Astrocyte of the spinal cord (primary cell): ENCODE results near the gene NEU1.
"Not testable (repeated sequence)": the region's sequence is repeated elsewhere in the genome, so short reads cannot be mapped to it uniquely, and the experiment has no call there.

ENCODE experiments used
- DNase-seq: peaks from one replicate; pipeline ENCODE4 v3.0.0; 2011; ENCODE audit warnings: low read depth, low spot score
- H3K4me3 ChIP-seq: 2 replicates; pipeline ENCODE4 v1.5.1; 2011; ENCODE audit warnings: low read depth, mild to moderate bottlenecking, low read length, moderate library complexity
- in situ Hi-C: cut with HindIII; loops from 2 replicates; pipeline ENCODE4 v1.10.0; 2017; ENCODE audit warnings: low sequenced_read_pairs
- TF ChIP-seq, protein P1 (sequence below): IDR thresholded peaks from 2 replicates; pipeline ENCODE4 v1.5.1; 2012; ENCODE audit warnings: low read depth, mild to moderate bottlenecking, low read length, inconsistent platforms

The NEU1 gene

DNA sequence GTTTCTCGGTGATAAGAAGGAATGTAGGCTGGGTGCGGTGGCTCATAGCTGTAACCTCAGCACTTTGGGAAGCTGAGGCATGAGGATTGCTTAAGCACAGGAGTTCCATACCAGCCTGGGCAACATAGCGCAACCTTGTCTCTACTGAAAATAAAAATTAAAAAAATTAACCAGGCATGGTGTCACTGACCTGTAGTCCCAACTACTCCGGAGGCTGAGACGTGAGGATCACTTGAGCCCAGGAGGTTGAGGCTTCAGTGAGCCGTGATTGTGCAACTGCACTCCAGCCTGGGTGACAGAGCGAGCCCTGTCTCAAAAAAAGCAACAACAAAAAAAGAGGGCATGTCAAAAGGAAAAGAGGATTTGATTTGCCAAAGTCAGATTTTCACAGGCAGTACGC lies 3.9 kb downstream of the NEU1 start:
- no peak for DNase-seq
- TF ChIP-seq, protein P1, sequence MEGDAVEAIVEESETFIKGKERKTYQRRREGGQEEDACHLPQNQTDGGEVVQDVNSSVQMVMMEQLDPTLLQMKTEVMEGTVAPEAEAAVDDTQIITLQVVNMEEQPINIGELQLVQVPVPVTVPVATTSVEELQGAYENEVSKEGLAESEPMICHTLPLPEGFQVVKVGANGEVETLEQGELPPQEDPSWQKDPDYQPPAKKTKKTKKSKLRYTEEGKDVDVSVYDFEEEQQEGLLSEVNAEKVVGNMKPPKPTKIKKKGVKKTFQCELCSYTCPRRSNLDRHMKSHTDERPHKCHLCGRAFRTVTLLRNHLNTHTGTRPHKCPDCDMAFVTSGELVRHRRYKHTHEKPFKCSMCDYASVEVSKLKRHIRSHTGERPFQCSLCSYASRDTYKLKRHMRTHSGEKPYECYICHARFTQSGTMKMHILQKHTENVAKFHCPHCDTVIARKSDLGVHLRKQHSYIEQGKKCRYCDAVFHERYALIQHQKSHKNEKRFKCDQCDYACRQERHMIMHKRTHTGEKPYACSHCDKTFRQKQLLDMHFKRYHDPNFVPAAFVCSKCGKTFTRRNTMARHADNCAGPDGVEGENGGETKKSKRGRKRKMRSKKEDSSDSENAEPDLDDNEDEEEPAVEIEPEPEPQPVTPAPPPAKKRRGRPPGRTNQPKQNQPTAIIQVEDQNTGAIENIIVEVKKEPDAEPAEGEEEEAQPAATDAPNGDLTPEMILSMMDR = no peak
- in situ Hi-C loops = no loop called here
- no peak overlapping the region for H3K4me3 ChIP-seq

DNA sequence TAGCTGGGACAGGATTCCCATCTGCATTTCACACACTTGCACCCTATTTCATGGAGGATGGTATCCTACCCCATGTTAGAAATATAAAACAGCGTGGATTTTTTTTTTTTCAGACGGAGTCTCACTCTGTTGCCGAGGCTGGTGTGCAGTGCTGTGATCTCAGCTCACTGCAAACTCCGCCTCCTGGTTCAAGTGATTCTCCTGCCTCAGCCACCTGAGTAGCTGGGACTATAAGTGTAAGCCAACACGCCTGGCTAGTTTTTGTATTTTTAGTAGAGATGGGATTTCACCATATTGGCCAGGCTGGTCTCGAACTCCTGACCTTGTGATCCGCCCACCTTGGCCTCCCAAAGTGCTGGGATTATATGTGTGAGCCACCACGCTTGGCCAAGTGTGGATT lies 4.8 kb downstream of the NEU1 start:
- in situ Hi-C loops, DNase-seq, H3K4me3 ChIP-seq: not testable (repeated sequence)

DNA sequence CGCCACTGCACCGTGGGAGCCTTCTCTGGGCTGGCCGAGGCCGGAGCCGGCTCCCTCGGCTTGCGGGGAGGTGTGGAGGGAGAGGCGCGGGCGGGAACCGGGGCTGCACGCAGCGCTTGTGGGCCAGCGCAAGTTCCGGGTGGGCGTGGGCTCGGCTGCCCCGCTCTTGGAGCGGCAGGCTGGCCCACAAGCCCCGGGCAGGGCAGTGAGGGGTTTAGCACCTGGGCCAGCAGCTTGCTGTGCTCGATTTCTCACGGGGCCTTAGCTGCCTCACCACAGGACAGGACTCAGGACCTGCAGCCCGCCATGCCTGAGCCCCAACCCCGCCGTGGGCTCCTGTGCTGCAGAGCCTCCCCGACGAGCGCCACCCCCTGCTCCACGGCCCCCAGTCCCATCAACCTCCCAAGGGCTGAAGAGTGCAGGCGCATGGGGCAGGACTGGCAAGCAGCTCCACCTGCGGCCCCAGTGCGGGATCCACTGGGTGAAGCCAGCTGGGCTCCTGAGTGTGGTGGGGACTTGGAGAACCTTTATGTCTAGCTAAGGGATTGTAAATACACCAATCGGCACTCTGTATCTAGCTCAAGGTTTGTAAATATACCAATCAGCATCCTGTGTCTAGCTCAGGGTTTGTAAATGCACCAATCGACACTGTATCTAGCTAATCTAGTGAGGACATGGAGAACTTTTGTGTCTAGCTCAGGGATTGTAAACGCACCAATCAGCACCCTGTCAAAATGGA lies 10.5 kb downstream of the NEU1 start:
- in situ Hi-C loops, H3K4me3 ChIP-seq, DNase-seq: not testable (repeated sequence)

DNA sequence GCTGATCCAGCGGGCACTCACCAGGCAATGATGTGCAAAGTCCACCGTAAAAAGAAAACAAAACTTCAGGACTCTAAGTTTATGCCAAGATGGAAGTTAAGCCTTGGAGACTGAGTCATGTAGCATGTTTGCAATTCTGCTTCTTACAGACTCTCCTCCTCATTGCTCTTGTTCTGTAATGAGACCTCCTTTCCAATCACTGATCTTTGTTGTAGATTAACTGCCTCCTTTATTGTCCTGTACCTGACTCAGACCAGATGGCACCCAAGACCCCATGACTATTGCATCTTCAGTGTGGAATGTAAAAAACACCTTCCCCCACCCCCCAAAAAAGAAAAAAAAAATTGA lies 11.2 kb downstream of the NEU1 start:
- in situ Hi-C loops = no loop called here
- H3K4me3 ChIP-seq = no peak overlapping the region
- TF ChIP-seq, protein P1 = no peak
- no peak for DNase-seq

DNA sequence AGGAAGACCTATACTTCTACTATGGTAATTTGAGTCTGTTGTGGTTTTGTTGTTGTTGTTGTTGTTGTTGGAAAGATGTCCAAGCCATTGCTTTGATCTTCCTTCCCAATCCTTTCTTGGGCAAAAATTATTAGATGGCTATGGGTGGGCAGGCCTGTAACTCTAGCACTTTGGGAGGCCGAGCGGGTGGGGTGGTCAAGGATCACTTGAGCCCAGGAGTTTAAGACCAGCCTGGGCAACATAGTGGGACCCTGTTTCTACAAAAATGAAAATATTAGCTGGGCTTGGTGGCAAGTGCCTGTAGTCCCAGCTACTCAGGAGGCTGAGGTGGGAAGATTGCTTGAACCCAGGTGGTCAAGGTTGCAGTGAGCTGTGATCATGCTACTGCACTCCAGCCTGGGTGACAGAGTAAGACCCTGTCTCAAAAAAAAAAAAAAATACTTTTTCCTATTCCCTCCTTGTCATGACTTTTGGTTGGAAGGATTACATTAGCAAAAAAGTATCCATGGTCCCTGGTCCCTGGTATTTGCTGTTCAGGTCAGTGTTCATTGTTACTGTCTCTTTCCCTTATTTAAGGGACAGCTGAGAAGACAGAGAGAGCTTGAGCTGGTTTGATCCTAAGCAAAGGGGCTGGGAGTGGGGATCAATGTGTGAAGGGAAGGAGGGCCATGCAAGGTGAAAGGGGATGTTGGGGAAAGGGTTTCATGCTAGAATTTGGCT lies 11.7 kb downstream of the NEU1 start:
- in situ Hi-C loops = no loop called here
- H3K4me3 ChIP-seq = no peak overlapping the region

DNA sequence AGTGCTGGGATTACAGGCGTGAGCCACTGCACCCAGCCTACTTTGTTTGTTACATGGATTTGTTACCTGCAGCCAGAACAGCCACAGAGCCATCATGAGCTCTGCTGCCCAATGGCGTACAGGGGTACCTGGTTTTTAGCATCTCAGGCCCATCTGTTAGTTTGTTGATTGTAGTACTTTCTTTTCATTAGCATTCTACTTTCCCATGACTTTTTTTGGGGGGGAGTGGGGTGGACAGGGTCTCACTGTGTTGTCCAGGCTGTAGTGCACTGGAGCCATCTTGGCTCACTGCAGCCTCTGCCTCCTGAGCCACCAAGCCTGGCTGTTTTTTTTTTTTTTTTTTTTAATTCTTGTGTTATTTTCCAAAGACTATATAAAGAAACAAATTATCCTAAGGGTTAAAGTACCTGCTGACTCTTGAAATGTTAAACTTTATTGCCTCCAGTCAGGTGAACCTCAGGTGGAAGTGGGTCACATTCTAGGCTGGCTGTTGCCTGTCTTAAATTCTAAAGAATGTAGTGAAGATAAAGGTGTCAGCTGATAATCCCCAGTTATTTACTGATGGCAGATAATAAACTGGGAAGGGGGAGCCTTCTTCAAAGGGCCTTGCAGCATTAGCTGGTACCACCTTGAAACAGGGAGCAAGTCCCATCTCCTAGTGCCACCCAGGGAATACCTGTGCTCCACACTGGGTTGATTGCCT lies 15.2 kb downstream of the NEU1 start:
- in situ Hi-C loops = no loop called here
- DNase-seq = no peak
- TF ChIP-seq, protein P1 = no peak
- no peak overlapping the region for H3K4me3 ChIP-seq

More for the DNA sequence above, 11.7 kb downstream of the NEU1 start:
- no peak for DNase-seq
- TF ChIP-seq, protein P1 = no peak

DNA sequence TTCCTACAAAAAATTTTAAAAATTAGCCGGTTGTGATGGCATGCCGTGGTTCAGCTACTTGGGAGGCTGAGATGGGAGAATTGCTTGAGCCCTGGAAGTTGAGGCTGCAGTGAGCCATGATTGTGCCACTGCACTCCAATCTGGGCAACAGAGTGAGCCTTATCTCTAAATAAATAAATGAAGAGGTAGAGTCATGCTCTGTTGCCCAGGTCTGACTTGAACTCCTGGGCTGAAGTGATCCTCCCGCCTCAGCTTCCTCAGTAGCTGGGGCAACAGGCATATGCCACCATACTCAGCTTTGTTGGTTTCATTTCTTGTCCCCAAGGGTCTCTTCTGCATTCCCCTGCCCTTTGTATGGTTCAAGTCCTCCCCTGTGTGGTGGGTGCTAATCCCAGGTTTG lies 18.1 kb downstream of the NEU1 start:
- in situ Hi-C loops = no loop called here
- no peak for DNase-seq
- TF ChIP-seq, protein P1 = no peak
- H3K4me3 ChIP-seq = no peak overlapping the region
